SW480 (cell line): ENCODE data around the gene LRRK1.
A peak's percentile ranks its signal among the peaks of the same experiment; 100 is the strongest.

Experiments
- DNase-seq: peaks from one replicate; pipeline ENCODE4 v3.0.0-alpha.2; 2016; ENCODE audit warnings: low spot score

The LRRK1 gene

DNA sequence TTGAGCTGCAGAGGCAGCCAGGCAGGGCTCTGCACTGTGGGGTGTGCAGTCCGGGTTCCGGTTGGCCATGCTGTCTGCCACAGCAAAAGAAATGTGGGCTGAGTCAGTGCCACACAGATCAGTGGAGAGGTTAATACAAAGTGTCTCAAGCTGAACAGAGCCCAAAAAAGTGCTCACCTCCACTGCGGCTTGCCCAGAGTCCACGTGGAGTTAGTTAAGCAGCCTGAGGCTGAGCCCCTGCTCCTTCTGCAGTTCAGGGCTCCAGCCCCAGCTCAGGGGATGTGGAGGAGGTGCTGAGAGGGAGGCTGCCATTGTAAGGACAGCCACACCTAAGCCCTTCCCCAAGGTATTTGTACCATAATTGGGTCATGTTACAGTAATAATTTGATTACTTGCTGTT lies 85.3 kb downstream of the LRRK1 start:
- no peak for DNase-seq

DNA sequence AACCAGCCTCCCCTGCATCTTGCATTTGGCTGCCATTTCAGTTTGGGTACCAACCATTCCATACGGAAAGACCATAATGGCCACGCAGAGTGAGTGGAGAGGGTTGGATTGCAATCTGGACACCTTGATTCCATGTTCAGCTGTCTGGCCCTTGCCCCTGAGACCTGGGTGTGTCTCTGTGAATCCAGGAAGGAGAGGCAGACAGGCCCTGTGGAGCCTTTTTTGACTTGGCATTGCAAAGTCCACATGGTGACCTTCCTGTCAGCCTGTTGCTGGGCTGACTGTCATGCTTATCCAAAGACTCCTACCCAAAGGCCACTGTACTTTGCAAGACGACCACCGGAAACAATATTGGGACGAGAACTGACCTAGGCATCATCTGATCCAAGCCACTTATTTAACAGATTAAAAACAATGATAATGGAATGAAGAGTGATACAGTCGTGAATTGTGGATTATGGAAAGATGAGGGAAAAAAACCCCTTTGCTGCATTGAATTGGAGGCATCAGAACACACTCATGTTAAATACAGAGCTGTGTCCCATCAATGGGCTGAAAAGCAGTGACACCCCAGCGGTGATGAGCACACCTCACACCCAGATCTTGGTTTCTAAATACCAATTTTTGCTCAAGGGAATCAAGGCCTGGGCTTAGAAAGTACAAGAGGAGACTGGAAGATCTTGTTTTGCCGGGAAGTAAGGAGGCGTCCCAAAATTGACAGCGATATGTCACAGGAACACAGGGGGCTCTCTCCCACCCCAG lies 86.0 kb downstream of the LRRK1 start:
- no peak for DNase-seq

DNA sequence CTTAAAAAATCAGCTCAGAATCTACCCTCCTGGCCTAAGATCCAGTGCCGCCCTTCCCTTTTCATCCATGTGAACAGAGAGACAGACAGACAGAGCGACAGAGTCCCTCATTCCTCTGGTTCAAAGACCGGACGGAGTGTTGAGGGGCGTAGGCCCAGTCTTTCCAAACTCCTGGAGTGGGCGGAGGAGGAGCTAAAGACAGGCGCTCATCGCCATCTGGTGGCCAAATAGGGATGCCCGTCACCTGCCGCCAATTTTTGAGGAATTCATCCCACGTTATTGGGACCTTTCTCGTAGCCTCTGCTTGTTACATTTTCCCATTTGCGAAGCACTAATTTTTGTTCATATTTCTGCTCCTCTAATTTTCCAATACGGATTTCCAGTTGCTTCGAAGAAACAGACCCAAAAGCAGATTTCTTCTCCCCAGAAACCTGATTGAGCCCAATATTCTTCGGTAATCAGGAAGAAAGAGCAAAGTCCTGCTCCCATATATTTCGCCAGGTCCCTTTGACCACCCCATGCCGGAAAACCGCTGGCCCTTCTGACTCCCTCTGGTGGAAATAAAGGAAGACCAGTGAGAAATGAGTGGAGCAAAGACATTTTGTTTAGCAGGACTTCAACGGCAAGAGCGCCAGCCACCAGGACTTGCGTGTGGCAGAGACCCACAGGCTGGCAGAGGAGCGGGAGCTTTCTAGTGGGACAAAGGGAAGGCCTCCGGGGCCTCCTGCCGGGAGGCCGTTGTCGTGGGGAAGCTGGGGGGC lies 88.0 kb downstream of the LRRK1 start:
- peak; percentile 84 for DNase-seq

DNA sequence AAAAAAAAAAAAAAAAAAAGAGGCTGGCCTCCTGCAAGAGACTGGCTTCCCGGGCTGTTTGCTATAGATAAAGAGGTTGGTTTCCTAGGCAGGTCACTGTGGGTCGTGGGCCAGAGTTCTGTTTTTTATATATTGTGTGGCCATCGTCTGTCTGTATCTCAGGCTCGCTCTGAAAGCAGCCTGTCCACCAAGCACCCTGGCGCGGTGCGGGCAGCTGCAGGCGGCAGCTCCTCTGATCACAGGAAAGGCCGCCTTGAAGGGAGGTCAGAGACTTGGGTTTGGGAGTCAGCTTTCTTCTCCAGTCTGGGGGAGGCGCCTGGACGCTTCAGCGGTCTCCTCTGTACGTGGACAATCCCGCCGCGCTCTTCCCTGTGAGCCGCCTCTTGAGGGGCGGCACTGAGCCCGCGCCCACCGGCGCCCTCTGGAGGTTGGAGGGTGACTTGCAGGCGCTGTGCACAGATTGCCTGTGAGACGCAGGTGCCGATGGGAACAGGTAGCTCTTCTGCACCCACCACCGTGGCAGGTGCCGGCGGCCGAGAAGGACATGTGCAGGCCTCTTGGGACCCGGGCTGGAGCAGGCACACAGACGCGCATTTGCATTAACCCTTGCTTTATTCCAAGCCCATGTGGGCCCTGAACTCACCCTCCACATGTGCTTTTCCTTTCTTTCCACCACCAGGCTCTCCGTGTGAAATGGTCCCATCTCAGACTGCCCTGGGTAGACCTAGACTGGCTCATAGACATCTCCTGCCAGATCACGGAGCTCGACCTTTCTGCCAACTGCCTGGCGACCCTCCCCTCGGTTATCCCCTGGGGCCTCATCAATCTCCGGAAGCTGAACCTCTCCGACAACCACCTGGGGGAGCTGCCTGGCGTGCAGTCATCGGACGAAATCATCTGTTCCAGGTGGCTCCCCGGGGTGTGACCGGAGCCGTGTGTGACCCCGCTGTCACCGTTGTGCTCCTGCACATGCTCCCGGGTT lies 89.3 kb downstream of the LRRK1 start:
- peak; percentile 83 for DNase-seq

DNA sequence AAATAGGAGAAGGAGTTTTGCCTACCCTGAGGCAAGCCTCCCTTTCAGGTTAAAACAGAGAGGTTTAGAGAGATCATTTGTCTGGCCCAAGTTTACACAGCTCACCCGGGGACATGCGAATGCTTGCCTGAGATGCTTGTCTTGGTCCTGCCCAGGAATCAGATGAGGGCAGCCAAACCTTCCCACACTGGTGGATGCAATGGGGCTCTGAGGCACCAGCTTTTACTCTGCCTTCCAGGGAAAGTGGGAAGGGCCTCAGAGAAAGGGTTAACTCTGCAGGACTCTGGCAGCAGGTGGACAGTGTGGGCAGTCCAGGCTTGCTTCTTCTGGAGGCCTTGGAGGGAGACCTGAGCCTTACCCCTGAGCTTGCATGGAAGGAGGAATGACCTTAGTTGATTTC lies 90.0 kb downstream of the LRRK1 start:
- DNase-seq: no peak

DNA sequence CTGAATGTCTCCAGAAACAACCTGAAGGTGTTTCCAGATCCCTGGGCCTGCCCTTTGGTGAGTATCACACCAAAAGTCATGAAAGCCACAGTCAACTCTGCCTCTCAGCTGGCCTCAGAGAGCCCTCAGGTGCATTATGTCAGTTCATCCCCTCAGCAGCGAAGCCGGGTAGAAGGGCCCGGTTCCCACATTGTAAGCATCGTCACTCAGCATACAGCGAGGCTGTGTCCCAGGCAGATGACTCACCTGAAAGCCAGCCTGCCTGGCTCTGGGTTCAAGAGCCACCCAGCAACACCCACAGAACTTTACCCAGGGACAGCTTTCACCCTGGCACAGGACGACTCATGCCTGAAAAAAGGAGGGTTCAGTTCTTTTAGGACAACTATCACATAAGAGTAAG lies 91.6 kb downstream of the LRRK1 start:
- no peak for DNase-seq

DNA sequence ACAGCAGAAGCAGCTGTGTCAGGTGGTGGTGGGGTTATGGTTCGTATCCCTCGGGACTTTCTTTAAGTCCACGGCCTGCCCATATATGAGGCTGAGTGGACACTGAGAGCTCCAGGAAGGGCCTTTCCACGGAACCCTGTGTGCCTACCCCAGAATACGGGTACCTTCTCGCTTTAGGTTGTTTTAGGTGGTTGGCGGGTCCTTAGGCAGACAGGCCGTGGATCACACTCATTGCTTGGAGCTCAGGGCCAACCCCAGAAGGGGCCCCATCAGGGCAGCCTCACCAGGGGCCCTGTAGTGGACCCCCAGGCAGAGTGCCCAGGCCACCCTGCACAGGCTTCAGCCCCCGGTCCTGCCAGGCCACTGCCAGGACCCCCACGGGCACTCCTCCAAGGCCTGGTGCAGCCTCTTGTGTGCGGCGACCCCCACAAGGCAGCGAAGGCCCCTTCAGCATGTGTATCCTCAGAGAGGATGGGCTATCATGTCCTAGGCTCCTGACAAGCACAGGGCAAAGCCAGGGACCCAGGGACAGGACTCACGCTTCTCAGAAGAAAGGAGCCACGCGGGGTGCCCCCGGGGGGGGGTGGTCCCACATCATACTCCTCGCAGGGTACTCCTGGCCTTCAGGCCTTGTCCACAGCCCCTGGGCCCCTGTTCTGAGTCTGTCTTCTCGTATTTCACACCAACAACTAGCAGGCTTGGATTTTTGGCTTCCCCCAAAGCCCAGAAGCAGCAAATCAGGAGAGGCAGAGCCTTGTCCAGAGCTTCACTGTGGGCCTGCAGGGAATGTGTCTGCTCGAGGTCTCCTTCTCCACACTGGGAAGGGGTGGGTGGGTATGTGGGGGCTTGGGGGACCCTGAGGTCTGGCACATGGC lies 93.4 kb downstream of the LRRK1 start:
- no peak for DNase-seq

DNA sequence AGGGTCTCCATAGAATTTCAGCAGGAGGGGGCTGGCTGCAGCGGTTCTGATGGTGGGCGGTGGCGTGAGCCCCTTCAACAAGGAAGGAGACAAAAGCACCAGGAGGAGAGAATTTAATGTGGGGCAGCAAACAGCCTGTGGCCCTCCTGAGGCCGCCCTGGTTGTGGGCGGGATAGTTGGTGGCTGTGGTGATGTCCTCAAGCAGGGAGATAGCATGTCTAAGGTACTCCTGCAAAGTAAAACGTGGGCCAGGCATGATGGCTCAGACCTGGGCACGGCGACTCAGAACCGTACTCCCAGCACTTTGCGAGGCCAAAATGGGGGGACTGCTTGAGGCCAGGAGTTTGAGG lies 94.0 kb downstream of the LRRK1 start:
- no peak for DNase-seq

DNA sequence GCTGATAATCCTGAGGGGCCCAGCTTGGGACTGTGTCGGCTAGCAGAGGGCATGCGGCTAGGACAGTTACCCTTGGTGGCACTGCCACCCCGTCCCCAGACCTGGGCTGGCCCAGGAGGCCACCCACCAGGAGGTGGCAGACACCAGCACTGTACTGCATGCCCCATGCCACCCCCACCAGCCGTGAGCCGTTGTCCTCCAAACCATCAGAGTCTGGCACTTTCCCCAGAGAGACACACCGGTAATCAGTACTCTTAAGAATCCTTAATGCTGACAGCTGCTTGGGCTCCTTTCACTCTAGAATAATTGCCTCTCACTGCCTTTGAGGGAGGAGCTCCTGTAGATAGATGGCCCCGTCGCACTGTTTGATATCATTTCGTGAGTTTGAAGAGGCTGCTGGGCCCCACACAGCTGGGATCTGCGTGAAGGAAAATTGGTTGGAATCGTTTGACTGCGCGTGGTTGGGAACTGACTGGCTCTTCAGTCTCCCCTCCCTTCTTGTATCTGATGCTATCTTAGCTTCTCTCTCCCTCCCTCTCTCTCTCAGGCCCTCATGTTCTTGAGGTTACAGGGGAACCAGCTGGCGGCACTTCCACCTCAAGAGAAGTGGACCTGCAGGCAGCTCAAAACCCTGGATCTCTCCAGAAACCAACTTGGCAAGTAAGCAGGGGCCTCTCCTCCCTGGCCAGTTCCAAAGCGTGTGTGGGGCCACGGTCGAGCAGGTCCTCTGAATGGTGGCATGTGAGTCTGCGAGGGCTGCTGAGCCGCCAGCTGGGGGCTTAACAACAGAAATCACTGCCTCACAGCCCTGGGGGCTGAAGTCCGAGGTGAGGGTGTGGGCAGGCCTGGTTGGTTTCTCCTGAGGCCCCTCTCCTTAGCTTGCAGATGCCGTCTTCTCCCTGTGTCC lies 94.9 kb downstream of the LRRK1 start:
- no peak for DNase-seq

DNA sequence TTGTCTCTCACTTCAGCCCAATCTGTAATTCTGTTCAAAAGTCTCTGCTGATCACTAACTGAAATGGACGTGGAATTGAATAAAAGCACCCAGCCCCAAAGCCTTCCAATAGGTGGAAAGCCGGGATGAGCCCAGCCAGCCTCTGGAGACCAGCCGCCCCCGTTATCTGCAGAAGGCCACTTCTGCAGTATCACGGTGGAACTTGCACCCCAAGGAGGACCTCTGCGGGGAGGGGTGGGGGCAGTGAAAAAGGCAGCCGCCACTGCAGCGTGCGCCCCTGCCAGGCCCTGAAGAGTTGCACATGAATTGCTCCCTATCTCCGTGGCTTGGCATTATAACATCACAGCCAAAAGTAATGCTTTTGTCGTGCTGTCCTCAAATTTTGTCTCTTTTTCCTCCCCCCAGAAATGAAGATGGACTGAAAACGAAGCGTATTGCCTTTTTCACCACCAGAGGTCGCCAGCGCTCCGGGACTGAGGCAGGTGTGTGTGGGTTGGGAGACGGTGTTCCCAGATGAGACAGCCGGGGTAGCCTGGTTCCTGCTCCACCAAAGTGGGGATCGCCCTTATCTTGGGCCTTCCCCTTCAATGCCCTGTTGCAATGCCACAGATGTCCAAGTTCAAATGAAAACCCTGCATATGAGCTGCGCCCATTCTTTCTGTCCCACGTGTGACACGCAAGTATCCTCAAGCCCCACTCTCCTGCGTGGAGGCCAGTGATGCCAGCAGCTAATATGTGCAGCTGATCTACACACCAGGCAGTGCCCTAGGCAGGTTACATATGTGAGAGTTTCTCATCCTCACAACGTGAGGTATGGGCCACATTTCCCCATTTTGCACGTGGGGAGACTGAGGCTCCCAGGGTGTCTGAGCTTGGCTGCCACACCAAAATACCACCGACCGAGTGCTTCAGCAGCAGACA lies 96.0 kb downstream of the LRRK1 start:
- peak; percentile 32 for DNase-seq

DNA sequence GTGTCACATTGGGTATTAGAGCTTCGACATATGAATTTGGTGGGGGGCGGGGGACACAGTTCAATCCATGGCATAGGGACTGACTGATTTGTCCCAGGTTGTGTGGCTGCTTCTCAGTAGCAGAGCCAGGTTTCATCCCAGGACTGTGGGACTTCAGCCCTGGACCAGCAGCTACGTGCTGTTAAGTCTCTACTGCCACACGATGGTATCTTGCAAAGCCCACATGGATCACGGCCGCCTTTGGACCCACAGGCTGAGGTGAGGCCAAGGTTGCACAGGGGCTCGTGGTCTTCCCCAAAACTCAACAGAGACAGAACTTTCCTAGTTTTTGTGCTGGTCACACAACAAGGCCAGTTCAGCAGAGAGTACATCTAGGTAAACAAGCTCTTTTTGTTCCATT lies 97.4 kb downstream of the LRRK1 start:
- no peak for DNase-seq

DNA sequence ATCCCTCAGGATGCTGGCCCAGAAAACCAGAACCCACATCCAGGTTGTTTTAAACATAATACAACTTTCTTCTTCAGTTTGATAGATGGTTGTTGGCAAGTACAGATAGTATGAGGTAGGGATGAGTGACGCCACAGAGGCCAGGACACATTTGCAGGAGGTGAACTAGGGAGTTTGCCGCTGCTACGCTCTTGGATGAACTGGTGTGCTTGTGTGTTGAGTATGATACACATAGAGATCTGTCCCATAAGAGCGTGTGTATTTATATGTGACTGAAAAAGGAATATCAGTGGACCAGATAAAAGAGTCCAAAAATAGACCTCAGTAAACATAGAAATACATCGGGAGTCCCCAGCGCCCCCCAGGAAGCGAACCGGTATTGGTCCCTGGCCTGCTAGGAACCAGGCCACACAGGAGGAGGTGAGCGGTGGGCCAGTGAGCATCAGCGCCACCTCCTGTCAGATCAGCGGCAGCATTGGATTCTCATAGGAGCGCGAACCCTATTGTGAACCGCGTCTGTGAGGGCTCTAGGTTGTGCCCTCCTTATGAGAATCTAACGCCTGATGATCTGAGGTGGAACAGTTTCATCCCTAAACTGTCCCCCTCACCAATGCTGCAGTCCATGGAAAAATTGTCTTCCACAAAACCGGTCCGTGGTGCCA lies 98.1 kb downstream of the LRRK1 start:
- no peak for DNase-seq

DNA sequence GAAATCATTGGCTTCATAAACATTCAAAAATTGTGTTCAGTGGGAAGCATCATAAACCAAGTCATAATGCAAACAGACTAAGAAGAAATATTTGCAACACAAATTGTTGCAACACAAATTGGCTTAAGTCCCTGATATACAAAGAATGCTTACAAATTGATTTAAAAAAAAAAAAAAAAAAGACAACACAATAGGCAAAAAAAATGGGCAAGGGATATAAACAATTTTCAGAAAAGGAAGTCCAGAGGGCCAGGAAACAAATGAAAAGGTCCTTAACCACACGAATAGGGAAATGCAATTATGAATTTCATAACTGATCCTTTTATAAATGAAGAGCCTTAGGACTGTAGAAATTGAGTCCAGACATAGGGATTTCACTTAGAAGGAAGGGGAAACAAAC lies 98.9 kb downstream of the LRRK1 start:
- DNase-seq: no peak

DNA sequence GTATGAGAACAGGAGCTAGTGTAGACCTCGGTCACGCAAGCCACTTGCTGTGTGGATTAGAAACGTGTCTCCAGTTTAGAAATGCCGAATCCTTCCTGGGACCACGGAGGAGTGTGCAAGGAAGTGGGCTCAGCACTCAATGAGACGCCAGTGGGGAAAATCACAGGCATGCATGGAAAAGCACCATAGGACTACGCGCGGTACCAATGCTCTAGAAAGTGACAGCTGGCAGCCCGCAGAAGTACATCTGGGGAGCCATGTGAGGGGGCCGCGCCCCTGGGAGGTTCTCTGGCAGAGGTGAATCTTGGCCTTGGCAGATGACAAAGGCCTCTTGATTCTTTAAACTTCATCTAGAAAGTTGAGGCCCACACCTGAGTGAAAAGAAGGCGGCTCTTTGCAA lies 99.3 kb downstream of the LRRK1 start:
- DNase-seq: no peak

DNA sequence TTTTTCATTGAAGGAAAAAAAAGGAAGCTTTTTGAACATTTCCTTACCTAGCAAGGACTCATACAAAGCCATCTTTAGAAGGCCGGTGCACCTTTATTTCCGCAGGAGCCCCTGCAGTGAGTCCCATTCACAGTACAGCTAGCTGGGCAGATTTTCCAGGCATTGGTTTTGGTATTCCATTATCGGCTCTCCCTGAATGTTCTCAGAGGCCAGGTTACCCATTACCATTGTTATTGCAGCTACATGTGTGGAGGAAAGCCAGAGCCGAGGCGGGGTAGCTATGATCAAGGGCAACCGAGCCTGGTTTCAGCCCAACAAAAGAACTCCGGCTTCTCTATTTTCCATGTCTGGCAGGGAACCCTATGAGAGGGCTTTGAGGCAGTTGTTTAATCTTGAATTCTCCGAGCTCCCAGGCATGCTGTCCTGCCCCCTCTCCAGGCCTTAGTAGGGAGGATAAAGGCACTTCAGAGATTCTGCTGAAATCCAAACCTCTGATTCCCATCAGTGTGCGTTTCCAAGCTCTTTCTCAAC lies 100.3 kb downstream of the LRRK1 start:
- no peak for DNase-seq

DNA sequence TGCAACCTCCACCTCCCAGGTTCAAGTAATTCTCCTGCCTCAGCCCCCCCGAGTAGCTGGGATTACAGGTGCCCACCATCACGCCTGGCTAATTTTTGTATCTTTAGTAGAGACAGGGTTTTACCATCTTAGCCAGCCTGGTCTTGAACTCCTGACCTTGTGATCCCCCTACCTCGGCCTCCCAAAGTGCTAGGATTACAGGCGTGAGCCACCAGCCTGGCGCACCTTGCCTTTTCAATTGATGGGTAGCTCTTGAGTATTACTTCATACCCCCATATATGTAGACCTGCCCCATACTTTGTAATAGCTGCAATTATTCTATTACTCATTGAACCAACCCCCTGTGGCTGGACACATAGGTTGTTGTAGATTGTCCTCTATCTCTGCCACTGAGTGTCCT lies 101.3 kb downstream of the LRRK1 start:
- no peak for DNase-seq

DNA sequence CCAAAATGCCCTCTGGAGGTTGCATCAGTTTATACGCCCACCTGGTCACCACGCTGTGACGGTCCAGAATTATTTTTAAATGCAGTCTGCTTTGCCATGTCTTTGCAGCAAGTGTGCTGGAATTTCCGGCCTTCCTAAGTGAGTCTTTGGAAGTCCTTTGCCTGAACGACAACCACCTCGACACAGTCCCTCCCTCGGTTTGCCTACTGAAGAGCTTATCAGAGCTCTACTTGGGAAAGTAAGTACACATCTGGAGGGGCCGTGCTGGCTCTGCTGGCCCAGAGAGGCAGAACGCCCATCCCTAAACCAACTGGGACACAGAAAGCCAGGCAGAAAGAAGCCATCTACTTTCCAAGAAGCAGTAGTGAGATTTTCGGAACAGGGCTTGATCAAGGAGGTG lies 101.8 kb downstream of the LRRK1 start:
- DNase-seq: no peak

DNA sequence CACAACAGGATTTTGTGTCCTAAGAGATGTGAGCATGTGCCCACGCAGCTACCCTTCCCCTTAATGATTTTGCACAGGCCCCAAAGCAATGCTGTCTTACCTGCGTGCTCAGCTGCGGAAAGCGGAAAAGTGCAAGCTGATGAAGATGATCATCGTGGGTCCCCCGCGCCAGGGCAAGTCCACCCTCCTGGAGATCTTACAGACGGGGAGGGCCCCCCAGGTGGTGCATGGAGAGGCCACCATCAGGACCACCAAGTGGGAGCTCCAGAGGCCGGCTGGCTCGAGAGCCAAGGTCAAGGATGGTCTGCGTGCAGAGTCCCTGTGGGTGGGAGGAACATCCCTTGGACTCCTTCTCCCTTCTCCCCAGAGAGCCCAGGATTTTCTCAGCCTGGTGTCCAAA lies 103.1 kb downstream of the LRRK1 start:
- DNase-seq: no peak

DNA sequence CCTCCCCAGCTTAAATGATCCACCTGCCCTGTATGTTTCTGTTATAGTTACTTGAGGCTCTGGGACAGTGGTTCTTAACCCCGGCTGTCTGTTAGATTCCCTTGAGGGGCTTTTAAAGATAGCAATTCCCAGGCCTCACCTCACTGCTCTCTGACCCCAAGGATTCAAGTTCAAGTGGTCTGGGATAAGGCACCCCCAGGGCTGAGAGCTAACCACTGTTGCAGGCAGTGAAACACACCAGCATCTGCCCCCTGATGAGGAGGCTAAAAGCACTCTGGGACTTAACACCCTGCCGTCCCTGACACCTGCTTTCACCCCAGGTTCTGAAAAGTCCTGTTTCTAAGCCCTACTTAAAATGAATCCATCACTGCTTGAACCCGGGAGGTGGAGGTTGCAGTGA lies 103.7 kb downstream of the LRRK1 start:
- no peak for DNase-seq
